Neural progenitor cell (in vitro differentiated cells): ENCODE data around the gene KIF26B. TPM values are rescaled to one million over a fixed set of nuclear protein-coding genes. Genes with fewer than 3 reads are reported as not detected.

Experiments used
- DNase-seq: peaks from one replicate; pipeline ENCODE4 v3.0.0-alpha.2; 2016; ENCODE audit warnings: low spot score
- H2AFZ ChIP-seq: fragments of 200-600 bp; sonication (generic); replicated peaks from 2 replicates; pipeline ENCODE4 v1.6.1; 2016; ENCODE audit warnings: antibody characterized with exemption
- H3F3A ChIP-seq: fragments of 200-600 bp; sonication (generic); 2 replicates; pipeline ENCODE4 v1.6.1; 2016; ENCODE audit warnings: antibody characterized with exemption, low read depth
- H3K27ac ChIP-seq: fragments of 200-600 bp; sonication (generic); 2 replicates; pipeline ENCODE4 v1.5.1; 2016; ENCODE audit warnings: mild to moderate bottlenecking
- H3K27me3 ChIP-seq: fragments of 200-600 bp; sonication (generic); 2 replicates; pipeline ENCODE4 v1.6.1; 2016; ENCODE audit warnings: mild to moderate bottlenecking, moderate library complexity
- H3K36me3 ChIP-seq: fragments of 200-600 bp; sonication (generic); 2 replicates; pipeline ENCODE4 v1.5.1; 2016
- H3K4me1 ChIP-seq: fragments of 200-600 bp; sonication (generic); 2 replicates; pipeline ENCODE4 v1.6.1; 2016; ENCODE audit warnings: mixed run types
- H3K4me2 ChIP-seq: fragments of 200-600 bp; sonication (generic); 2 replicates; pipeline ENCODE4 v1.6.1; 2016
- H3K4me3 ChIP-seq: fragments of 200-600 bp; sonication (generic); 2 replicates; pipeline ENCODE4 v1.5.1; 2016
- H3K79me2 ChIP-seq: fragments of 200-600 bp; sonication (generic); 2 replicates; pipeline ENCODE4 v1.6.1; 2016; ENCODE audit warnings: low read depth
- H3K9ac ChIP-seq: fragments of 200-600 bp; sonication (generic); 2 replicates; pipeline ENCODE4 v1.6.1; 2016
- H3K9me3 ChIP-seq: fragments of 200-600 bp; sonication (generic); 2 replicates; pipeline ENCODE4 v1.5.1; 2016; ENCODE audit warnings: low read depth
- H4K20me1 ChIP-seq: fragments of 200-600 bp; sonication (generic); 2 replicates; pipeline ENCODE4 v1.6.1; 2016; ENCODE audit warnings: low read depth
- H3K27ac Mint-ChIP-seq: 3 replicates; pipeline ENCODE4 v1.8.0; 2021; ENCODE audit warnings: mixed read lengths
- H3K27me3 Mint-ChIP-seq: 2 replicates; pipeline ENCODE4 v1.8.0; 2022; ENCODE audit warnings: low read depth, mild to moderate bottlenecking, inconsistent platforms, moderate library complexity, mixed read lengths; ENCODE audit not compliant: insufficient read depth
- H3K36me3 Mint-ChIP-seq: 3 replicates; pipeline ENCODE4 v1.8.0; 2021; ENCODE audit warnings: mixed read lengths
- H3K4me1 Mint-ChIP-seq: 3 replicates; pipeline ENCODE4 v1.8.0; 2021; ENCODE audit warnings: mixed read lengths
- H3K4me3 Mint-ChIP-seq: 3 replicates; pipeline ENCODE4 v1.8.0; 2021; ENCODE audit warnings: mild to moderate bottlenecking, moderate library complexity, mixed read lengths
- H3K9me3 Mint-ChIP-seq: 3 replicates; pipeline ENCODE4 v1.8.0; 2020; ENCODE audit warnings: mixed read lengths
- CTCF ChIP-seq: fragments of 200-600 bp; sonication (generic); IDR thresholded peaks from 2 replicates; pipeline ENCODE4 v1.5.1; 2017; ENCODE audit warnings: antibody characterized with exemption, mild to moderate bottlenecking
- EZH2 ChIP-seq: fragments of 200-600 bp; sonication (generic); IDR thresholded peaks from 2 replicates; pipeline ENCODE4 v1.6.1; 2017; ENCODE audit warnings: antibody characterized with exemption, mild to moderate bottlenecking, moderate library complexity
- EZH2phosphoT487 ChIP-seq: fragments of 200-600 bp; sonication (generic); IDR thresholded peaks from 2 replicates; pipeline ENCODE4 v1.6.1; 2017; ENCODE audit warnings: antibody characterized with exemption
- total RNA-seq: library from RNA; depleted of rRNA; stranded (reverse); fragments of >200 nt; gene quantifications from 2 replicates; pipeline ENCODE4 v1.2.3, GENCODE V29; 2015; ENCODE audit warnings: low replicate concordance

KIF26B gene
- total RNA-seq, 1 donor from 2014 or later = 0.47 TPM

- Mint-ChIP-seq H3K9me3 (peaks cover 3% of the 10 kb centered on the region), H3K4me3 (no peak overlapping the region), H3K27me3 (peaks cover 3% of the 10 kb centered on the region), H3K36me3 (peaks cover 3% of the 10 kb centered on the region), H3K27ac (no peak overlapping the region), H3K4me1 (peaks cover 9% of the 10 kb centered on the region)
- Histone ChIP-seq H3K9ac (no peak overlapping the region), H3K27me3 (no peaks in the 10 kb centered on the region), H3K36me3 (no peaks in the 10 kb centered on the region), H4K20me1 (no peaks in the 10 kb centered on the region), H3F3A (no peaks in the 10 kb centered on the region), H3K4me2 (no peak overlapping the region), H3K79me2 (no peaks in the 10 kb centered on the region), H2AFZ (no peak overlapping the region), H3K9me3 (no peaks in the 10 kb centered on the region), H3K4me1 (no peaks in the 10 kb centered on the region), H3K27ac (no peak overlapping the region), H3K4me3 (no peak overlapping the region)
- TF ChIP-seq EZH2 (no peak), EZH2phosphoT487 (no peak), CTCF (no peak)
- no peak for DNase-seq
Observed at GRCh38 chr1:245393694-245394093, 238.9 kb downstream of the KIF26B start.

- no peak overlapping the region for H3K27ac ChIP-seq
- H3K79me2 ChIP-seq = no peaks in the 10 kb centered on the region
- H3K4me3 ChIP-seq = no peak overlapping the region
- no peaks in the 10 kb centered on the region for H3K4me1 ChIP-seq
- H3K36me3 Mint-ChIP-seq = peaks cover 3% of the 10 kb centered on the region
- H2AFZ ChIP-seq = no peak overlapping the region
- no peak overlapping the region for H3K4me2 ChIP-seq
- no peaks in the 10 kb centered on the region for H3F3A ChIP-seq
- TF ChIP-seq EZH2 (no peak), CTCF (no peak)
- H3K9ac ChIP-seq = no peak overlapping the region
- H3K36me3 ChIP-seq = no peaks in the 10 kb centered on the region
- peaks cover 3% of the 10 kb centered on the region for H3K9me3 Mint-ChIP-seq
- H3K9me3 ChIP-seq = no peaks in the 10 kb centered on the region
- H3K27ac Mint-ChIP-seq = no peak overlapping the region
- peaks cover 9% of the 10 kb centered on the region for H3K4me1 Mint-ChIP-seq
- H3K27me3 ChIP-seq = no peaks in the 10 kb centered on the region
- DNase-seq = no peak
- H3K4me3 Mint-ChIP-seq = no peak overlapping the region
- no peaks in the 10 kb centered on the region for H4K20me1 ChIP-seq
- H3K27me3 Mint-ChIP-seq = peaks cover 2% of the 10 kb centered on the region
Observed at GRCh38 chr1:245395680-245396079, 240.9 kb downstream of the KIF26B start.

GRCh38 chr1:245396615-245397014 lies 241.8 kb downstream of the KIF26B start:
- peaks cover 2% of the 10 kb centered on the region for H3K27me3 Mint-ChIP-seq
- peaks cover 9% of the 10 kb centered on the region for H3K4me1 Mint-ChIP-seq
- Histone ChIP-seq H3K4me2 (no peak overlapping the region), H3K27me3 (no peaks in the 10 kb centered on the region), H3K27ac (no peak overlapping the region), H3F3A (no peaks in the 10 kb centered on the region), H3K79me2 (no peaks in the 10 kb centered on the region), H2AFZ (no peak overlapping the region), H3K36me3 (no peaks in the 10 kb centered on the region), H3K9ac (no peak overlapping the region), H4K20me1 (no peaks in the 10 kb centered on the region), H3K9me3 (no peaks in the 10 kb centered on the region), H3K4me1 (no peaks in the 10 kb centered on the region), H3K4me3 (no peak overlapping the region)
- DNase-seq = no peak
- H3K4me3 Mint-ChIP-seq = no peak overlapping the region
- H3K36me3 Mint-ChIP-seq = peaks cover 3% of the 10 kb centered on the region
- TF ChIP-seq EZH2 (no peak), EZH2phosphoT487 (no peak), CTCF (no peak)
- peaks cover 3% of the 10 kb centered on the region for H3K9me3 Mint-ChIP-seq
- no peak overlapping the region for H3K27ac Mint-ChIP-seq
